DMS79 treated with DMSO at 0.1 percent for 48 hours (cell line): Measurements from ENCODE around the gene PCDH12.

Experiments
- DNase-seq: peaks from one replicate; lab custom pipeline; 2025; lab: John Stamatoyannopoulos, UW

The PCDH12 gene

DNA sequence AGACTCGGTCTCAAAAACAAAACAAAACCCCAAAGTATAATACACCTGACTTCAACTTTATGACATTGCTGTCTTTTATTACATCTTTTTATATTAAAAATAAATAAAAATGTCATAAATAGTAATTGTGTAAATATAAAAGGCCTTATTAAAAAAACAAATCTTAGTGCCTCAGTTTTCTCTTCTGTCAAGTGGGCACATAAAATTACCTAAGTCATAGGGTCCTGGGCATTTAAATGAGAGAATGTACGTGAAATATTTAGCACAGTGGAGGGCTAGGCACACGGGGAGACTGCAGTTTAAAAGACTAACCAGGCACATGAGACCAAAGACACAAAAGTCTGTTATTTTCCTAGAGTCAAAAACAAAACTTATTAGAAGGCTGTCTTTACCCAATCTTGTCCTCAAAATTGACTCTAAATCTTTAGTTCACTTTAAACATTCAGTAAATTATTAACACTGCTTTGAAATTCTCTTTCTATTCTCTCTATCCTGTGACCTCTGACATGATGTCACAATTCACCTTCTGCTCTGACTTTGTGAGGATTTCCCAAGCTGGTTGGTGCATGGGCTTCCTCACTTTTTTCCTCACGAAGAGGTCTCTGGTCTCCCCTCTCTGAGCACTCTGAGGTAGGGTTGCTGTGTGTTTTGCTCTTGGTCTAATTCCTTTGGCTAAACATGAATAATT is 8.4 kb upstream of the PCDH12 start:
- no peak for DNase-seq

DNA sequence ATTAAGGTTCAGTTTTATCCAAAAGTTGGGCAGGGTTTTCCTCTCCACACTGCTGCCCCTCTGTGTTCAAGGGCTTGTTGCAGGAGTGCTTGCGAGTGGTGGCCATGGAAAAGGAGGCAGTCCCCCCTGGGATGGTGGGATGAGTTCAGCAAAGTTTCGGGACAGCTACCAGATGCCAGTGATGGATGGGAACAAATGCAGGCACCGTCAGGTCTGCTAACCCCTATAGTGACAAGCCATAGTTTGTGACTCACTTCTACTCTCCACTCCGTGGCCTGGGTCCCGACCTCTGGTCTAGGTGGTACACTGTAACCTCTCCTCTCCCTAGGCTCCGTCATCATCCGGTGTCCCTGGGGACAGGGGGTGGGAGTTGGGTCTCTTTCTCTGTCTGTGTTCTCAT is 7.1 kb upstream of the PCDH12 start:
- no peak for DNase-seq

DNA sequence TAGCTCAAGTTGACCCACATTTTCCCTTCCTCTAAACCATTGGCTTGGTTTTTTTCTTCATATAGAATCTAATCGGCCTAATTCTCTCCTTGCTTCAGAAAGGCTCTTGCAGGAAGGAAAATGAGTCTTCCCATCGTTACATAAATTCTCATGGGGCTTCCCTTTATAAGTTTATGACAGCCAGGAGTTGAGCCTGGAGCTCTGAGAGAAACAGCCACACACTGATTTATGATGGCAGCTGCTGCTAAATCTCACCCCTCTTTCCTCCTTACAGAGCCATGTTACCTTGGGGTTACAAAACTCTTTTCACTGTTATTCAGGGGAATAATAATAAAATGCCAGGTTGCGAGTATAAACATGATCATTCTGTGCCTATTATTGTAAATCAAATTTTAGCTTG is 5.7 kb upstream of the PCDH12 start:
- DNase-seq = no peak

DNA sequence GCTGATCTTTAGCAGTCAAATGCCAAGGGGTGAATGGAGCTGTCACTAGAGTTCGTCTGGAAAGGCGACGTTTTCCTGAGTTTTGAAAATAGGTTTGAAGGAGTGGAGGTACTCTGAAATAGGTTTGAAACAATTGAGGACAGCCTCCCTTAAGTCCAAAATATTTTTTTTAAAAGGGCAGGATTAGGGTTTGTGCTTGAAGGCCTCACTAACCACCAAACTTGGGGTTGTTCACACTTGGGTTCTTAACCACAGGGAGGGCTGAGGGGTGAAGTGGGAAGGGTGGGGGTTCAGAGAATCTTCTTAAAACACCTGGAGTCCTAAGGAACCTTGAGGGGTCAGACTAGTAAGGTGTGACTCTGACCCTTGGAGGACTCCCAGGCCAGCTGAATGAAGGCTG is 3.5 kb upstream of the PCDH12 start:
- no peak for DNase-seq

DNA sequence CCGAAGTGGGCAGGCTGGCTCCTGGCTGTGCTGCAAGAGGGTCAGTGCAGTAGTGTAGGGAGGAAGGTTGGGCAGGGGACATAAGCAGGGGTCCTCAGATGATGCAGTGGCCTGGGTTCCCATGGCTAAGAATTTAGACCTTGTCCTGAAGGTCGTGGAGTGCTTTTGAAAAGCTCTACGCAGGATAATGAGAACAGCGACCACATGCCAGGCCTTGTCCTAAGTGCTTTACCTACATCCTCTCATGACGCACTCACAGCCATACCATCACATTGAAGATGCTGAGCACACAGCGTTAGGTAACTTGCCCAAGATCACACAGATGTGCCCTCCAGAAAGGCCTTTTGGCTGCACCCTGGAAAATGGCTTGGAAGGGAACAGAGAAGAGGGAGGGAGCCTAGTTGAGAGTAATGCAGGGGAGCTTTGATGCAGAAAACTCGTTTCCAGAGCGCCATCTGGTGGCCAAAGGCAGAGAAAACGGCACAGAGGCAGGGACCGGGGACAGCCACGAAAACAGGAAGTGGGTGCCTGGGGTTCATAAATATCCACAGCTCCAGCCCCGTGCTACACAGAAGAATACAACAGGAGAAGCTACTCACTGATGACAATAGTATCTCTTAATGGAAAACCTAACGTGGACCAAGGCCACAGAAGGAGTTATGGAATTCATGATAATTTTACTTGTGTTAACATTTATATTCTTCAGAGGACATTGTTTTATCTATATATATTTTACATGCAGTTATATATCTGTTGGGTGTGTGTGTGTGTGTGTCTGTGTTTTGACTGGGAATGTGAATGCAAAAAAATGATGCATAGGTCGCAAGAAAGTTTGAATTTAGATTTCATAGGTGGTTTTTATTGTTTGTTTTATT is 2.7 kb upstream of the PCDH12 start:
- peak; percentile 54 for DNase-seq

DNA sequence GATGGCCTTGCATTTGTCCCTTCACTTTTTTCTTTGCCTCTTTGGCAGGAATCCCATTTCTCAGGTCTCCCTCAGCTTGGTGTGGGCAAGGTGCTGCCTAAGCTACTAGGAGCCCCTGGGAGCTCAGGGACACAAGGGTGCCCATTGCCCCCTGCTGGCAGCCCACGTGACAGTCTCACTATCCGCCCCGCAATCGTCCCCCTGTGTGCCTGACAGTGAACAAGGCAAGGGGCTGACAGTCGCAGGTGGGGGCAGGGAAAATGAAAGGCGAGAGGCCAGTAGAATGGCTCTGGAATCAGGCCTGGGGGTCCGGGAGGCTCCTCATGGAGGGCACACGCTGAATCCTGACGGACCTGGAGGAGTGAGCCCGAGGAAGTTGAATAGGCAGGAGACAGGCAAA is 2.0 kb upstream of the PCDH12 start:
- no peak for DNase-seq

DNA sequence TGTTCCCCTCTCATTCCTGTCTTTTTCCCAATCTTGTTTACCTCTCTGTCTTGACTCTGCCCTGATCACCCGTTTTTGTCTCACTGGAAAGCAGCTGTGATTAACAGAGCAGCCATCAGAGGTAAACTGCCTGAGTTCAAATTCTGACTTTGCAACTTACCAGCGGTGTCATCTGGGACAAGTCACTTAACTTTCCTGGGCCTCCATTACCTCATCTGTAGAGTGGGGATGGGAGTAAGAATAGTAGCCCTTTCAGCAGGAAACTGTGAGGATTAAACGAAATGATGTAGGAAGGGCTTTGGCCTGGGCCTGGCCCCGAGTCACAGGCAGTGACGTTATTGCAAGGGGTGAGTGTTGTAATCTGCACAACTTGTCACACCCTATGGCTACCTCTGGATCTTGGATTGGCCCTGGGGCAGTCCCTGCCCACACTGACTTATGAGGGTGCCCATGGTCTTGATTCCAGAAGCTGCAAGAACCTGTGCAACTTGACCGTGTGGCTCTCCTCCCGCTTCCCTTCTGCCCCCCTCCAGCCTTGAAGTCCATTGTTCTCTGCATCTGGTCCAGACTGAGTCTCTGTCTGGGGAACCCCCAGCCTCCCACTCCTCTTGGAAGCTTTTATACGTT is 657 bp upstream of the PCDH12 start:
- no peak for DNase-seq

DNA sequence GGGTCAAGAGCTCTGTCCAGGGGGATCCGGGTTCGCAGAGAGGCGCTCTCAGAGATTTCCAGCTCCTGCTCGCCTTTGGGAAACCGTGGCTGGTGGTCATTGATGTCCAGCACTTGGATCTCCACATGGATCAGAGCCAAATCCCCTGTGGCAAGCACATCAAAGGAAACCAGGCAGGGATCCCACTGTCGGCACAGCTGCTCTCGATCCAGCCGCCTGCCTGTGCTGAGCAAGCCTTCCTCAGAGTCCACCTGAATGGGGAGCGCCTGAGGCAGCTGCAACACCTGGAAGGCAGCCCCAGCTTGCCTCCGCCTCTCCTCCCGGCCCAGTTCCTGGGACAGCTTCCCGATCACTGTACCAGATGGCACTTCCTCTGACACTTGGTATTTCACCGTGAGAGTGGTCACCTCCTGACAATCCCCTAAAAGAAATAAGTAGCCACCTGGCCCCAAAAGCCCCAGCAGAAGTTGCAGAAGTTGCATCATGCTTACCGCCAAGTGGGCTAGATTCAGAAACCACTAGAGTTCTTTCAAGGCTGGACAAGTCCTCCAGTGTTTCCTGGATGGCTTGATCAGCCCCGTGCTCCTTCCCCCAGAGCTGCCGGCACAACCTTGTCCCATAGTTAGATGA is 520 bp downstream of the PCDH12 start:
- DNase-seq = no peak

DNA sequence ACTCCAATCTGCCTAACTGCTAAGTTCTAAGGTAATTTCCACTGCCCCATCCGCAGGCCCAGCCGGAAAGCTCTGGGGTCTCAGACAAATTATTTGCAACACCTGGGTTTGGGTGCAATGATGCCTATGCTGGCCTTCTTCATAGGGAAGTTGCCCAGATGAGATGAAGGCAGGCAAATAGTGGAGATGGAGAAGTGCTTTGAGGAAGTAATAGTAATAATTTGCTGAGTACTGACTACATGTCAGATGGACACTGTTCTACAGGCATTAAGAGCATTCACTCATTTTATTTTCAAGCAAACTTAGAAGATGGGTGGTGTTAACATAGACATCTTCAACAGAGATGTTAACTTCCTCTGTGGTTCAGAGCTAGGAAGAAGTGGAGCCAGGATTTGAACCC is 3.8 kb downstream of the PCDH12 start:
- no peak for DNase-seq

DNA sequence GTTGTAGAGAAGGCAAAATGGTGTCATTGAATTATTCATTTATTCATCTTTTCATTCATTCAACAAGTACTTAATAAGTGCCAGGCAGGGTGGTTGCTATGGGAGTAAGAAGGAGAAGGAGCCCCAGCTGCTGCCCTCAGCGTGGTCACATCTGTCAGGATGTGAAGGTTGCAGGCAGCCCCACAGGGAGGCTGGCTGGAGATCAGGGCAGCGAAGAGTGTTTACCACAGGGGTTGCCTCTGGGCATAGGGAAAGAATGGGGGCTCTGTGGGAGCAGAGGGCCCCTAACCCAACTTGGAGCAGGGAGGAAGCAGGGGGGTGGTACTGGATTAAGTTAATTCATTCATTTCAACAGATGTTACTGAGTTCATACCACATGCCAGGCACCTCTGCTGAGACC is 6.0 kb downstream of the PCDH12 start:
- no peak for DNase-seq

DNA sequence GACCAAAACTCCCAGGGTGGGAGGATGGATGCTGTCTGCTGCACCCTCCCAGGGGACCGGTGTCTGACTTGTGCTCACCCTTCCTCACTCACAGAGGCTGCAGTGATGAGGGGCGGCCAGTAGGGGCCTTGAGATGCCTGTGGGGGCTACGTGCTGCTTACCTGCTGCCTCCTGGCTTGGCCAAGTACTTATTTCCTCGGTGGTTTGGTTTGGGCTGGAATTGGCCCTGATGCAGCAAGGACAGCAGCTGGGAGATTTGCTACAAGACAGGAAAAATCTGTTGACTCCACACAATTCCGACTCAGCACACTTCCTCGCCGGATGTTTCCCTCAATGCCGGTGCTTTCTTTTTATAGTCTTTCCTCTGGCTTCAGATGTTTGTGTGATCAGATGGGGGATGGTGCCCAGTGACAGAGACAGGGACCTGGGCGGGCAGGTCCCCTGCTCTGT is 6.6 kb downstream of the PCDH12 start:
- DNase-seq = no peak

DNA sequence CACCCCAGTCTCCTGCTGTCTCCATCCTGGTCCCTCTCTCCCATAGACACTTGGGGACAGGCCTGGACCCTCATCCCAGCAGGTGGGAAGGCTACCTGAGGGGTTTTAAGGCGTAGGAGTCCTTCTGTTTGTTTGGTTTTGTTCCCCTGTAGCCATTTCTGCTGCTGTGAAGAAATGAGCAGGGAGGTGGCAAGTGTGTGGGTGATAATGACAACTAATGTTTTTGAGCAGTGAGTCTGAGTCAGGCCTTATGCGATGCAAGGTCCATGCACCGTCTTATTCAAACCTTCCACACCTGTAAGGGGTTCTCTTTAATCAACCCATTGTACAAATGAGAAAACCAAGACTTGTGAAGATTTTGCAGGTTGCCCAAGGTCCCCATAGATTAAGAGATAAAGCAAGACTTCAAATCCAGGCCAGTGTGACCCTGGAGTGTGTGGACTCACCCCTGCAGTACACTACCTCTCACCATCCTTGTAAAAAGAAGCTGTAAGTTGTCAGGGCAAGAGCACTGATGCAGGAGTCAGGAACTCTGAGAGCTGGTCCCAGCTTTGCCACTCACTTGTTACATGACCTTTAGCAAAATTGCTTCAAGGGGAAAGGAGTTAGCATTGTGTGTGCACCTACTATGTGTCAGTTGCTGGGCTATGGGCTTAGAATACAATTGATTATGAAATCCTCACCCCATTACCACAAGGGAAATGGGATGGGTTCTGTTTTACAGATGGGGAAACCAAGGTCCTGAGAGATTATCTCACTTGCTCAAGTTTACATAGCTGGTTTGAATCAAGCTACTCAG is 7.6 kb downstream of the PCDH12 start:
- DNase-seq = no peak

DNA sequence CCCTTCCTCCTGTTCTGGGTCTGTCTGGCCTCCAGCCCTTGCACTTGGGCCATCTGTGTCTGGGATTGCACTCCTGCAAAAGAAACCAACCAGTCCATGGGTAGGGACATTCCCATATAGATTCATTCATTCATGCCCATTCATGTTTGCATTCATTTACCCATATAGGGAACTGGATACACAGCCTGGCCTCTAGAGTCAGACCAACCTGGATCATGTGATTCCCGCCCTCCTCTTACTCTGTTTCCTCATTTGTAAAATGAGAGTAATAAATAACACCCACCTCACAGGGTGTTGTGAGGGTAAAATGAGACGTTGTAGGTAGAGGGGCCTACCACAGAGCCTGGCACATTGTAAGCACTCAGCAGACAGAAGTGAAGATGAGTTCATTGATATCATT is 8.5 kb downstream of the PCDH12 start:
- DNase-seq = no peak

DNA sequence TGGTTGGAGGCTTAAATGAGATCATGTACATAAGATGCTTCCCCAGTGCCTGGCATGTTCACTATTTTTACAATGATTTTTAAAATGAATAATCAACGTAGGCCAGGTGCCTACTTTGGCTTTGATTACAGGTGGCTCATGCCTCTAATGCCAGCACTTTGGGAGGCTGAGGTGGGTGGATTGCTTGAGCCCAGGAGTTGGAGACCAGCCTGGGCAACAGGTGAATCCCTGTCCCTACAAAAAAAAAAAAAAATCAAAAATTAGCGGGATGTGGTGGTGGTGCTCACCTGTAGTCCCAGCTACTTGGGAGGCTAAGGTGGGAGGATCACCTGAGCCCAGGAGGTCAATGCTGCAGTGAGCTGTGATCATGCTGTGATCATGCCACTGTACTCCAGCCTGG is 9.2 kb downstream of the PCDH12 start:
- DNase-seq = no peak

DNA sequence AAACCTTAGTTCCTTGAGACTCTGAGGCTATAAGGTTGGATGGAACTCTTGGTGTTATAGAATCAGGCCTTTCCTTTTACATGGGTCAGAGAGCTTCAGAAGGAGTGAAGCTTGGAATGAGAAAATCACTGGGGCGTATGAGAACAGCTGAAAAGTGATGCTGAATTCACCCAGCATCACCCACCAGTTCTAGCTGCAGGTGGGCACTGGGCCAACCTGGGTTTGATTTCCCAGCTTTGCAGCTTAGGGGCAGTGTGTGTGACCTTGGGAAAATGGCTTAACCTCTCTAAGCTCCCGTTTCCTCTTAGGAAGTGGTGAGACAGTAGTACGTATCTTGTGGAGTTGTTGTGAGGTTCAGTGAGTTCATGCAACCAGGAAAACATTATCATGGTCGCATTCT is 10.7 kb downstream of the PCDH12 start:
- DNase-seq = no peak

DNA sequence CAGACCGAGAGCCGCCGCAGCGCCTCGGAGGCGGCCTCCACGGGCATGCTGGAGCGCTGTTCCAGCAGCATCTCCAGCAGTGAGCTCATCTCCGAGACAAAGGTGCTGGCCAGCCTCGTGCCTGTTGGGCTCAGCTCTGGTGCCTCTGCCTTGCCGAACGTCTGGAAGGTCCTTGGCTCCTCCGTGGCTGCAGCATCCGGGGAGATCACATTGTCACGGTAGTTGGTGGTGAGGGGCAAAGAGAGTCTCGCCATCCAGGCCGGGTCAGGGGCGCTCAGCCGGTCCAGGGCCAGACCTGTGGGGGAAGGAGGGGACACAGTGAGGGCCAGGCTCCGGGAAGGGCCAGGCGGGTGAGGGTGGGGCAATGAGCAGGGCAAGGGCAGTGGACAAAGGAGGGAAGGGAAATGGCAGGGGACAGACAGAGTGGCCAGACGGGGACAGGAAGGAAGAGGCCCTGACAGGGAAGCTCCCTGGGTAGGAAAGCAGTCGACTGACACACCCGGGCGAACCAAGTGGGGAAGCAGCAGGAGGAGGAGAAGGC is 12.4 kb downstream of the PCDH12 start:
- DNase-seq = no peak

DNA sequence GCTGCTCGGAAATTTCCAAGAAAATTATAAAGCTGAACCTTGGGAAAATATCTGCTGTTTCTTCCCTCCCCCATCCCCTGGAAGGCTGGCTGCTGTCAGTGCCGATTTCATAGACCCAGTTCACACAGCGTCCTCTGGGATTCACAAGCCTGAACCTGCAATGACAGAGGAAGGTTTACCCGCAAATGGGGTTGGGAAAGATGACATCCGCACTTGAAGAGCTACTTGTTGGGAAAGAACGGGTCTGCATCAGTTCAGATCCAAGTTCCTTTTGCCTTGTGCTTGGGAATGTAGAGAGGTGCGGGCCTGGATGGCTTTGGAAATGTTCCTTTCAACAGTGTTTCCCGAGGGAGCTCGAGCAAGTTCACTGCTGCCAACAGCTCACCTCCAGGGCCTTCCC is 13.9 kb downstream of the PCDH12 start:
- no peak for DNase-seq

DNA sequence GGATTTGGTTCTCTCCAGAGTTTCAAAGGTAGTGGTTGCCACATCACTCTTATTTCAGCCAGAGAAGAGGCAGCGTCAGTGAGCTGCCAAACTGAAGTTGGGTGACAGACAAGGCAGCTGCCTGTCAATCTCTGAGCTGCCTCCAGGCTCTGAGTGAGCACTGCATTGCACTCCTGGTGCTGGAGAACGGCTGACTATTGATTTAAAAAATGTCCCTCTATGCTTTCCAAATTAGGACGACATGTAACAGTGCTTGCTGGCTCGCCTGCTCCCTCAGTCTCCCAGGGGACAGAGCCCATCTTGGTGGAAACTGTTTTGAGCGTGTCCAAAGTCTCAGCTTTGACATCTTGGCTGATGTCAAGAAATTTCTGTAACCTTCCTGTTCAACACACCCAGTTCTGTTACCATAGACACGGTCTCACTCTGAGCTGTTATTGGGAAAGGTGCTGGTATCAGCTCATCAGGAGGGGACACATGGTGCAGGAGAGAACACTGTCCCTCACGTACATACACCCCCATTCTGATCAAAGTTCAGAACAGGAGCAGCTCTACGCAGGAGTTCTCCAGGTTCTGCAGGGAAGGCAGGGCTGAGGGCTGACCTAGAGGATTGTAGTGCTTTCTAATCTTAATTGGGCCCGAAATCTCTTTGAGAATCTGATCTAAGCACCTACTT is 15.7 kb downstream of the PCDH12 start:
- no peak for DNase-seq

DNA sequence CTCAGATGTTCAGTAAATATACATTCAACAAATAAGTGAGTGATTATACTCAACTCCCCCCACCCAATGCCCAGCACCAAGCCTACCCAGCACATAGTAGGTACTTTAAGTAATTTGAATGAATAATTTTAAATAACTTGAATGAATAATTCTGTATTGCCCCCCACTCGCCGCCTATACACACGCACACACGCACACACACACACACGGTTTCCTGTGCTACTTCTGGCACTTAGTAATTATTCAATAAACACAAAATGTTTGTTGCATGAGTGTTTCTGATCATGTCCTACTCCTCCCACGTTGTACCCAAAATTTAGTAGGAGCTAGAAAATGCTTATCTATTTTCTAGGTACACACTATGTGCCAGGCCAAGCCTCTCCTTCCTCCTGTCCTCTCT is 16.2 kb downstream of the PCDH12 start:
- no peak for DNase-seq

DNA sequence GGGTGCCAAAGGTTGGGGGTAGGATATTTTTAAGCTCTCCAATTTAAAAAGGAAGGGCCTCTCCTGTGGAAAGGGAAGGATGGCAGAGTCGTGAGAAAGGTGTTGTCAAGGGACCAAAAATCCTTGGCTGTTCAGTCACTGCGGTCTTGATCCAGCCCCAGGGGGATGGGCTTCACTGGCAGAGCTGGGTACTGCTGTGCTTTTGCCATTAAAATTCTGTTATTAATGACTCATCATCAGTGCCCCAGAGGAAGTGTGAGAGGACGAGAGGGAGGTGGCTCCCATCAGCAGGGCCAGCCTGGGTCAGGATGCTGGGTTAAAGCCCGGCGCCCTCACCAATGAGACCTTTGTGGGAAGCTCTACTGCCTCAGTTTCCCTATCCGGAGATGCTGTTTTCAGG is 16.7 kb downstream of the PCDH12 start:
- DNase-seq = no peak

DNA sequence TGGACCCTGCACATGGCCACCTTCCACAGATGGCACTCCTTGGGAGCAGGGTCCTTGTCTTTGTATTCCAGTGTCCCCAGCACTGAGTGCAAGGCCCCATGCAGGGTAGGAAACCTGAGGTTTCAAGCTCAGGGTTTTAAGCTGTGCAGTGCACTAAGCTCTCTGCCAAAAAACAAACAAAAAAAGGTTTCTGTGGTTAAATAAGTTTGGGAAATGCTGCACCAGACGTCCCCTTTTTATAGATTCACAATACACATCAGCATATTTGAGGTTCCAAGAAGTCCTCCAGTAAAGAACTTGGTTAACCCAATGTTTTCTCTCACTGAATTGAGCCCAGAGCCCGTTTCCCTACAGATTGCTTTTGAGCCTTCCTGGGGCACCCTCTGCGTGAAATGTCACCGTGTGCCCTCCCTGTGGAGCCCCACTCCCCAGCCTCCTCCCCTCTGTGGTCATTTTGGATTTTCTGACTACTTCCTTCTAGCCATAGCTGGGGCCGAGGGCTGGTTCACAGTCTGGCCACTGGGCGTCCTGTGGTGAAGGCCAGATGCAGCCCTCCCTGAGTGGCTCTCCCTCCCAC is 17.2 kb downstream of the PCDH12 start:
- no peak for DNase-seq
